Bronchial epithelial cell (primary cell): ENCODE results near the gene PIF1. TPM values are rescaled to one million over a fixed set of nuclear protein-coding genes. Genes with fewer than 3 reads are reported as not detected.

Experiments used
- DNase-seq: peaks from one replicate; pipeline ENCODE4 v3.0.0-alpha.2; 2010; ENCODE audit warnings: low read depth
- FAIRE-seq: peaks from 2 replicates; lab custom pipeline; 2011; peaks lifted over from hg19 to GRCh38; lab: Jason Lieb, UNC
- H3K27me3 ChIP-seq: 2 replicates; pipeline ENCODE4 v1.5.1; 2011; ENCODE audit warnings: low read length; ENCODE audit not compliant: control insufficient read depth, insufficient read depth
- H3K36me3 ChIP-seq: 2 replicates; pipeline ENCODE4 v1.5.1; 2011; ENCODE audit warnings: low read length; ENCODE audit not compliant: control insufficient read depth, insufficient read depth
- H3K4me3 ChIP-seq: 2 replicates; pipeline ENCODE4 v1.5.1; 2011; ENCODE audit warnings: mild to moderate bottlenecking, low read depth, low read length, control low read depth
- total RNA-seq: library from RNA; depleted of rRNA; stranded (reverse); fragments of >200 nt; gene quantifications from 2 replicates; pipeline ENCODE4 v1.2.1, GENCODE V29; 2014
- TF ChIP-seq, protein P1 (sequence below): IDR thresholded peaks from 2 replicates; pipeline ENCODE4 v1.5.1; 2011; ENCODE audit warnings: mild to moderate bottlenecking, moderate library complexity, low read length, control low read depth, inconsistent platforms; ENCODE audit not compliant: insufficient read depth, severe bottlenecking

Gene PIF1
- total RNA-seq, 1 donor from 2014 or later: 0.26 TPM

DNA sequence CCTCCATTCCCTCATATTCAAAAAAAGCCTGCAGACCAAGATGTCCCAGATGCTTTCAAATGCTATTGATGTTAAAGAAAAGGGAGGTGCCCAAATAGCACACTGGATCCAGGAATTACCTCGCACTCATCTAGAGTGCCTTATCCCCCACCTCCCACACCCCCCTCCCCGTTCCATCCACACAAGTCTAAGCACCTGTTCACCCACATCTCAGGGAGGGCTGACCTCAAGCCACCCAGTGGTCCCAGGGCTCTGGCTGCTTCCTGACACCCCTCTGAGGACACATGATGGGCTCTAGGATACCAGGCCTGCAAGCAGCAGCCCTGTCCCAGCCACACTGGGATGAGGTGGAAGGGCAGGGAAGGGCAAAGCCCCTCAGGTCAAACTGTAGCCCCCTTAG lies 54.8 kb downstream of the PIF1 start:
- H3K36me3 ChIP-seq: no peaks in the 10 kb centered on the region
- TF ChIP-seq, protein P1, sequence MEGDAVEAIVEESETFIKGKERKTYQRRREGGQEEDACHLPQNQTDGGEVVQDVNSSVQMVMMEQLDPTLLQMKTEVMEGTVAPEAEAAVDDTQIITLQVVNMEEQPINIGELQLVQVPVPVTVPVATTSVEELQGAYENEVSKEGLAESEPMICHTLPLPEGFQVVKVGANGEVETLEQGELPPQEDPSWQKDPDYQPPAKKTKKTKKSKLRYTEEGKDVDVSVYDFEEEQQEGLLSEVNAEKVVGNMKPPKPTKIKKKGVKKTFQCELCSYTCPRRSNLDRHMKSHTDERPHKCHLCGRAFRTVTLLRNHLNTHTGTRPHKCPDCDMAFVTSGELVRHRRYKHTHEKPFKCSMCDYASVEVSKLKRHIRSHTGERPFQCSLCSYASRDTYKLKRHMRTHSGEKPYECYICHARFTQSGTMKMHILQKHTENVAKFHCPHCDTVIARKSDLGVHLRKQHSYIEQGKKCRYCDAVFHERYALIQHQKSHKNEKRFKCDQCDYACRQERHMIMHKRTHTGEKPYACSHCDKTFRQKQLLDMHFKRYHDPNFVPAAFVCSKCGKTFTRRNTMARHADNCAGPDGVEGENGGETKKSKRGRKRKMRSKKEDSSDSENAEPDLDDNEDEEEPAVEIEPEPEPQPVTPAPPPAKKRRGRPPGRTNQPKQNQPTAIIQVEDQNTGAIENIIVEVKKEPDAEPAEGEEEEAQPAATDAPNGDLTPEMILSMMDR: no peak
- DNase-seq (no peak), FAIRE-seq (no peak)
- peaks cover 14% of the 10 kb centered on the region for H3K27me3 ChIP-seq
- no peak overlapping the region for H3K4me3 ChIP-seq

DNA sequence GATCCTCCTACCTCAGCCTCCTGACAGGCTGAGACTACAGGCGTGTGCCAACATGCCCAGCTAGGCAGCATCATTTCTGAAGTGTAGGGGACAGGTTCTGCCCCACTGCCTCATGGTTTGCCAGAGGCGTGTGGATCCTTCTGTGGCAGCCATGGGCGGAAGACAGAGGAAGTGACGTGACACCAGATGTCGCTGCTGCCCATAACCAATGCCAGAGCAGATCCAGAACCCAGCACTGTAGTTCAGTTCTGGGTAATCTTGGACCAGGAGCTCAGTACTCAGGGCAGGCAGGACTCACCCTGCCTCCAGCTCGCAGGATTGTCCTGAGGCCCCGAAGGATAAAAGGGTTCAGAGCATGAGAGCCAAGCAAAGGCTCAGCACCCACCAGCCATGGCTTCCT lies 58.2 kb downstream of the PIF1 start:
- H3K4me3 ChIP-seq: no peak overlapping the region
- H3K27me3 ChIP-seq: no peaks in the 10 kb centered on the region
- H3K36me3 ChIP-seq: no peaks in the 10 kb centered on the region
- FAIRE-seq (no peak), DNase-seq (no peak)
- TF ChIP-seq, protein P1: no peak

DNA sequence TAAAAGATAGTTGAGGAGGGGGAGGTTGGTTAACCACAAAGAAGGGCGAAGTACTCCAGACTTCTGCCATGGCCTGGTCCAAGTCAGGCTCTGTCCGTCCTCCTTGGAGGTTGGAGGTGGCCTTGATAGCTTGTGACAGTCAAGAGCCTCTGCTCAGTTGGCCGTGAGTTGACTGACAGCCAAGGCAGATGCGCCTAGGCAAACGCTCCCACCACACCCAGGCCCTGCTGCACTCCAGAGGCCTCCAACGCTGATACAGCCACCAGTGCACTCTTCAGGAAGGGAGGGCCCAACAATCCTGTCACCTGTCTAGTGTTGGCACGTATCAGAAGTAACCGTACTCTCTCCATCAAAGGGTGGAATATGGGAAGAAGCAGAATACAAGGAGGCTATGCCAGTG lies 59.4 kb downstream of the PIF1 start:
- no peak overlapping the region for H3K4me3 ChIP-seq
- FAIRE-seq: no peak
- TF ChIP-seq, protein P1: no peak
- no peaks in the 10 kb centered on the region for H3K27me3 ChIP-seq
- DNase-seq: no peak
- H3K36me3 ChIP-seq: no peaks in the 10 kb centered on the region

Other genes starting within 250 kb of the PIF1 start
- not detected in 2 replicates for gene RBPMS2, start 50.1 kb downstream of the PIF1 start, total RNA-seq
- 4.2 and 5.9 TPM in 2 replicates for gene PLEKHO2, start 16.3 kb upstream of the PIF1 start, total RNA-seq
- gene ANKDD1A, start 86.3 kb upstream of the PIF1 start, total RNA-seq: 3.2 and 4.0 TPM in 2 replicates
- 72.6 and 95.8 TPM in 2 replicates for gene SPG21, start 164.3 kb upstream of the PIF1 start, total RNA-seq
- 10.4 and 17.4 TPM in 2 replicates for gene MTFMT, start 204.0 kb upstream of the PIF1 start, total RNA-seq
- not detected in 2 replicates for gene SLC51B, start 219.7 kb upstream of the PIF1 start, total RNA-seq
- gene RASL12, start 242.3 kb upstream of the PIF1 start, total RNA-seq: not detected in 2 replicates